ENCODE results near the gene LANCL2.
"Not testable (repeated sequence)": the region's sequence is repeated elsewhere in the genome, so short reads cannot be mapped to it uniquely, and the experiment has no call there.

LANCL2 gene

DNA sequence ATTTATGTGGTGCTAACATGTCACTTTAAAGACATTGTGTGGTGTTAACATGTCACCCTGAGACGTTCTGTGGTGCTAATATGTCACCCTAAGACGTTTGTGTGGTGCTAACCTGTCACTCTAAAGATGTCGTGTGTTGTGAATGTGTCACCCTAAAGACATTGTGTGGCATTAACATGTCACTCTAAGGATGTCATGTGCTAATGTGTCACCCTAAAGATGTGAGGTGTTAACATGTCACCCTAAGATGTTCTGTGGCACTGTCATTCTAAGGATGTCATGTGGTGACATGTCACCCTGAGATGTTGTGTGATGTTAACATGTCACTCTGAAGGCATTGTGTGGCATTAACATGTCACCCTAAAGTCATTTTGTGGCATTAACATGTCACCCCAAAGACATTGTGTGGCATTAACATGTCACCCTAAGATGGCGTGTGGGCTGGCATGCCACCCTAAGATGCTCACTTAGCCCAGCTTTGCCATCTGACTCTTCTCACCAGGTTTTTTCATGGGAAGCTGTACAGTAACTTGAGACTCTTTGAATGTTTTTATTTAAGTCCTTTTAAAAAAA, 45.6 kb downstream of the LANCL2 start:
- Histone ChIP-seq H3K36me3 (no peaks in the 10 kb centered on the region), H3K27me3 (no peaks in the 10 kb centered on the region), H3K9me3 (no peaks in the 10 kb centered on the region), H3K27ac (no peak overlapping the region), H3K4me3 (ENCODE audit: low read depth in 1 of 2, low read length in 1 of 2) (no peak overlapping the region), H3K4me1 (ENCODE audit: control insufficient read depth in 1 of 2, insufficient read depth in 1 of 2, low read depth in 1 of 2, low read length in 1 of 2) (no peaks in the 10 kb centered on the region)
- TF ChIP-seq, protein P1, sequence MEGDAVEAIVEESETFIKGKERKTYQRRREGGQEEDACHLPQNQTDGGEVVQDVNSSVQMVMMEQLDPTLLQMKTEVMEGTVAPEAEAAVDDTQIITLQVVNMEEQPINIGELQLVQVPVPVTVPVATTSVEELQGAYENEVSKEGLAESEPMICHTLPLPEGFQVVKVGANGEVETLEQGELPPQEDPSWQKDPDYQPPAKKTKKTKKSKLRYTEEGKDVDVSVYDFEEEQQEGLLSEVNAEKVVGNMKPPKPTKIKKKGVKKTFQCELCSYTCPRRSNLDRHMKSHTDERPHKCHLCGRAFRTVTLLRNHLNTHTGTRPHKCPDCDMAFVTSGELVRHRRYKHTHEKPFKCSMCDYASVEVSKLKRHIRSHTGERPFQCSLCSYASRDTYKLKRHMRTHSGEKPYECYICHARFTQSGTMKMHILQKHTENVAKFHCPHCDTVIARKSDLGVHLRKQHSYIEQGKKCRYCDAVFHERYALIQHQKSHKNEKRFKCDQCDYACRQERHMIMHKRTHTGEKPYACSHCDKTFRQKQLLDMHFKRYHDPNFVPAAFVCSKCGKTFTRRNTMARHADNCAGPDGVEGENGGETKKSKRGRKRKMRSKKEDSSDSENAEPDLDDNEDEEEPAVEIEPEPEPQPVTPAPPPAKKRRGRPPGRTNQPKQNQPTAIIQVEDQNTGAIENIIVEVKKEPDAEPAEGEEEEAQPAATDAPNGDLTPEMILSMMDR (IDR thresholded peaks at IDR 0.05): no peak

DNA sequence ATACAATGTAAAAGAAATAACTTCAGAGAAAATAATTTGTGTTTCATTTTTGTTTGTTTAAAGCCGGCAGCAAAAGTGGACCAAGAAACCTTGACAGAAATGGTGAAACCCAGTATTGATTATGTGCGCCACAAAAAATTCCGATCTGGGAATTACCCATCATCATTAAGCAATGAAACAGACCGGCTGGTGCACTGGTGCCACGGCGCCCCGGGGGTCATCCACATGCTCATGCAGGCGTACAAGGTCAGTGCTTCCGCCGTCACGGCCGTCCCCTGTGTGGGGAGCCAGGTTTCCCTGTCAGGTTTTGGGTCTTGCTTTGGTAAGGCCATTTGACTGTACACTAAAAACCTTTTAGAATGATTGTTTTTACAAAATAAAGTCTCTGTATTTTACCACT, 46.7 kb downstream of the LANCL2 start:
- TF ChIP-seq, protein P1 (IDR thresholded peaks at IDR 0.05): no peak
- Histone ChIP-seq H3K9me3 (no peaks in the 10 kb centered on the region), H3K4me1 (ENCODE audit: control insufficient read depth in 1 of 2, insufficient read depth in 1 of 2, low read depth in 1 of 2, low read length in 1 of 2) (no peaks in the 10 kb centered on the region), H3K4me3 (ENCODE audit: low read depth in 1 of 2, low read length in 1 of 2) (no peak overlapping the region), H3K27me3 (no peaks in the 10 kb centered on the region), H3K36me3 (no peaks in the 10 kb centered on the region), H3K27ac (no peak overlapping the region)

DNA sequence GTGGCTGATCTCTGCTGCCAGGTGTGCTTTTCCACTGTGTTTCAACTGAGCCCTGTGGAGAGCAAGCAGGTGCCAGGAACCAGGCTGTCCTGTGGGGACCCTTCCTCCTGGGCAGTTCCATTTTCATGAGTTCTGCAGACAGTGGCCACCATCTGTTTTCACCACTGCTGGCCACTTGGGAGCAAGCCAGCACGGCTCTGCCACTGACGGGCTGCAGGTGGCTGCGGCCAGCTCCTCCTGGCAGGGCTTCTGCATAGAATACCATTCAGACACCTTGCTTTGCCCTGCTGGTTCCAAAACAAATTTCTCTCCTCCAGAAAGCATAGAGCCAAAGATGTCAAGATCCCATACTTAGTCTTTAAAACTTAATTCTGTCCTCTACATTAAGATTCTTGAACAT, 48.3 kb downstream of the LANCL2 start:
- H3K27me3 ChIP-seq: no peaks in the 10 kb centered on the region
- no peaks in the 10 kb centered on the region for H3K36me3 ChIP-seq
- H3K9me3 ChIP-seq: no peaks in the 10 kb centered on the region
- no peaks in the 10 kb centered on the region for H3K4me1 ChIP-seq (ENCODE audit: control insufficient read depth in 1 of 2, insufficient read depth in 1 of 2, low read depth in 1 of 2, low read length in 1 of 2)
- no peak overlapping the region for H3K4me3 ChIP-seq (ENCODE audit: low read depth in 1 of 2, low read length in 1 of 2)
- TF ChIP-seq, protein P1 (IDR thresholded peaks at IDR 0.05): no peak
- no peak overlapping the region for H3K27ac ChIP-seq

DNA sequence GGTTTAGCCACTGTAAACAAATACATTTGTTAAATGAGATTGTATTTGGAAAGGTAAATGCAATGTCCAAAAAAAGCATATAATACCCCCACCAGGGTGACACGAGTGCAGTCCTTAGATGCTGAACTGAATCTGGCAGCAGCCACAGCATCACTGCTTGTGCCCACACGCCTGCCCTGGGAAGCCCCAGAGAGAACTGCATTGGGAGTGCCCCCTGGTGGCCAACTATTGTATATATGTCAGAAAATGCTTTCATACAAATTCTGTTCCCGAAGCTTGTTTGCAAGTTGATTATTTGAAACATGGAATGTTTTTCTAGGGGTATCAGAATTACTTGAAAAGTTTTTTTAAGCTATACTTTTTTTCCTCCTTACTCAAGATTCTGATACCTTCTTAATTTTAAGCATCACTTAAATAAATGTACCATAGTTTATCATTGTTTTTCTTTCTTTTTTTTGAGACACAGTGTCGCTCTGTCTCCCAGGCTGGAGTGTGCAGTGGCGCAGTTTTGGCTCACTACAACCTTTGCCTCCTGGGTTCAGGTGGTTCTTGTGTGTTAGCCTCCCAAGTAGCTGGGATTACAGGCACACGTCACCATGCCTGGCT, 50.1 kb downstream of the LANCL2 start:
- no peak overlapping the region for H3K4me3 ChIP-seq (ENCODE audit: low read depth in 1 of 2, low read length in 1 of 2)

DNA sequence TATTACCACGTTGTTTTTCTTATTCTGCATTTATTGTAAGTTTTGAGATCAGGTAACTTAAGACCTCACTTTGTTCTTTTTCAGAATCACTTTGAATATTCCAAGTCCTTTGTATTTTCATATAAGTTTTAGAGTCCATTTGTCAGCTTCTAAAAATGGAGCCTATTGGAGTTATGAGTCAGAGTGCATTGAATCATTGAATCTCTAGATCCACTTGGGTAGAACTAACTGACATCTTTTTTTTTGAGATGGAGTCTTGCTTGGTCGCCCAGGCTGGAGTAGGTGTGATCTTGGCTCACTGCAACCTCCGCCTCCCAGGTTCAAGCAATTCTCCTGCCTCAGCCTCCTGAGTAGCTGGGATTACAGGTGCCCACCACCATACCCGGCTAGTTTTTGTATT, 52.3 kb downstream of the LANCL2 start:
- not testable (repeated sequence) for H3K4me3 ChIP-seq (ENCODE audit: low read depth in 1 of 2, low read length in 1 of 2); H3K27me3 ChIP-seq; H3K36me3 ChIP-seq; H3K9me3 ChIP-seq; H3K27ac ChIP-seq; H3K4me1 ChIP-seq (ENCODE audit: control insufficient read depth in 1 of 2, insufficient read depth in 1 of 2, low read depth in 1 of 2, low read length in 1 of 2)

More for the DNA sequence above, 50.1 kb downstream of the LANCL2 start:
- no peaks in the 10 kb centered on the region for H3K36me3 ChIP-seq
- H3K27ac ChIP-seq: no peak overlapping the region
- TF ChIP-seq, protein P1 (IDR thresholded peaks at IDR 0.05): peak; percentile 62
- no peaks in the 10 kb centered on the region for H3K9me3 ChIP-seq
- no peaks in the 10 kb centered on the region for H3K27me3 ChIP-seq
- no peaks in the 10 kb centered on the region for H3K4me1 ChIP-seq (ENCODE audit: control insufficient read depth in 1 of 2, insufficient read depth in 1 of 2, low read depth in 1 of 2, low read length in 1 of 2)

DNA sequence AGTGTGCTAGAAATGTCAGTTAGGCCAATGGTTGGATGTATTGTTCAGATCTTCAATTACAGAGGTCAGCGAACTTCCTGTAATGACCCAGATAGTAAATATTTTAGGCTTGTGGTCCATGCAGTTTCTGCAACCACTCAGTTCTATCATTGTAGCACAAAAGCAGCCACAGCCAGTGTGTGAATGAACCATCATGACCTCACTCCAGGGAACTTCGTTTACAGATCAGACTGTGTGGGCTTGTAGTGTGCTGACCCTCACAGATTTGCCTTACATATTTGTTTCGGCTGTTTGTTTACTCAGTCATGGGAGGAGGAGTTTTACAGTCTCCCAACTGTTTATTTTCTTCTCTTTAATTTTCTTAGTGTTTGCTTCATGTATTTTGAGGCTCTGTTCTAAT, 55.4 kb downstream of the LANCL2 start:
- no peaks in the 10 kb centered on the region for H3K4me1 ChIP-seq (ENCODE audit: control insufficient read depth in 1 of 2, insufficient read depth in 1 of 2, low read depth in 1 of 2, low read length in 1 of 2)
- no peaks in the 10 kb centered on the region for H3K27me3 ChIP-seq
- no peak overlapping the region for H3K4me3 ChIP-seq (ENCODE audit: low read depth in 1 of 2, low read length in 1 of 2)
- H3K36me3 ChIP-seq: no peaks in the 10 kb centered on the region
- TF ChIP-seq, protein P1 (IDR thresholded peaks at IDR 0.05): no peak
- H3K9me3 ChIP-seq: no peaks in the 10 kb centered on the region
- no peak overlapping the region for H3K27ac ChIP-seq
